Neural progenitor cell (in vitro differentiated cells): Measurements from ENCODE around the gene EME1. TPM values are rescaled to one million over a fixed set of nuclear protein-coding genes. Genes with fewer than 3 reads are reported as not detected.

Experiments
- DNase-seq: peaks from one replicate; pipeline ENCODE4 v3.0.0-alpha.2; 2016; ENCODE audit warnings: low spot score
- H2AFZ ChIP-seq: fragments of 200-600 bp; sonication (generic); replicated peaks from 2 replicates; pipeline ENCODE4 v1.6.1; 2016; ENCODE audit warnings: antibody characterized with exemption
- H3F3A ChIP-seq: fragments of 200-600 bp; sonication (generic); 2 replicates; pipeline ENCODE4 v1.6.1; 2016; ENCODE audit warnings: antibody characterized with exemption, low read depth
- H3K27ac ChIP-seq: fragments of 200-600 bp; sonication (generic); 2 replicates; pipeline ENCODE4 v1.5.1; 2016; ENCODE audit warnings: mild to moderate bottlenecking
- H3K27me3 ChIP-seq: fragments of 200-600 bp; sonication (generic); 2 replicates; pipeline ENCODE4 v1.6.1; 2016; ENCODE audit warnings: mild to moderate bottlenecking, moderate library complexity
- H3K36me3 ChIP-seq: fragments of 200-600 bp; sonication (generic); 2 replicates; pipeline ENCODE4 v1.5.1; 2016
- H3K4me1 ChIP-seq: fragments of 200-600 bp; sonication (generic); 2 replicates; pipeline ENCODE4 v1.6.1; 2016; ENCODE audit warnings: mixed run types
- H3K4me2 ChIP-seq: fragments of 200-600 bp; sonication (generic); 2 replicates; pipeline ENCODE4 v1.6.1; 2016
- H3K4me3 ChIP-seq: fragments of 200-600 bp; sonication (generic); 2 replicates; pipeline ENCODE4 v1.5.1; 2016
- H3K79me2 ChIP-seq: fragments of 200-600 bp; sonication (generic); 2 replicates; pipeline ENCODE4 v1.6.1; 2016; ENCODE audit warnings: low read depth
- H3K9ac ChIP-seq: fragments of 200-600 bp; sonication (generic); 2 replicates; pipeline ENCODE4 v1.6.1; 2016
- H3K9me3 ChIP-seq: fragments of 200-600 bp; sonication (generic); 2 replicates; pipeline ENCODE4 v1.5.1; 2016; ENCODE audit warnings: low read depth
- H4K20me1 ChIP-seq: fragments of 200-600 bp; sonication (generic); 2 replicates; pipeline ENCODE4 v1.6.1; 2016; ENCODE audit warnings: low read depth
- H3K27ac Mint-ChIP-seq: 3 replicates; pipeline ENCODE4 v1.8.0; 2021; ENCODE audit warnings: mixed read lengths
- H3K27me3 Mint-ChIP-seq: 2 replicates; pipeline ENCODE4 v1.8.0; 2022; ENCODE audit warnings: low read depth, mild to moderate bottlenecking, inconsistent platforms, moderate library complexity, mixed read lengths; ENCODE audit not compliant: insufficient read depth
- H3K36me3 Mint-ChIP-seq: 3 replicates; pipeline ENCODE4 v1.8.0; 2021; ENCODE audit warnings: mixed read lengths
- H3K4me1 Mint-ChIP-seq: 3 replicates; pipeline ENCODE4 v1.8.0; 2021; ENCODE audit warnings: mixed read lengths
- H3K4me3 Mint-ChIP-seq: 3 replicates; pipeline ENCODE4 v1.8.0; 2021; ENCODE audit warnings: mild to moderate bottlenecking, moderate library complexity, mixed read lengths
- H3K9me3 Mint-ChIP-seq: 3 replicates; pipeline ENCODE4 v1.8.0; 2020; ENCODE audit warnings: mixed read lengths
- EZH2 ChIP-seq: fragments of 200-600 bp; sonication (generic); IDR thresholded peaks from 2 replicates; pipeline ENCODE4 v1.6.1; 2017; ENCODE audit warnings: antibody characterized with exemption, mild to moderate bottlenecking, moderate library complexity
- EZH2phosphoT487 ChIP-seq: fragments of 200-600 bp; sonication (generic); IDR thresholded peaks from 2 replicates; pipeline ENCODE4 v1.6.1; 2017; ENCODE audit warnings: antibody characterized with exemption
- total RNA-seq: library from RNA; depleted of rRNA; stranded (reverse); fragments of >200 nt; gene quantifications from 2 replicates; pipeline ENCODE4 v1.2.3, GENCODE V29; 2015; ENCODE audit warnings: low replicate concordance
- TF ChIP-seq, protein P1 (sequence below): fragments of 200-600 bp; sonication (generic); IDR thresholded peaks from 2 replicates; pipeline ENCODE4 v1.5.1; 2017; ENCODE audit warnings: antibody characterized with exemption, mild to moderate bottlenecking

The EME1 gene
- total RNA-seq, 1 donor from 2014 or later, result 26.6 TPM

DNA sequence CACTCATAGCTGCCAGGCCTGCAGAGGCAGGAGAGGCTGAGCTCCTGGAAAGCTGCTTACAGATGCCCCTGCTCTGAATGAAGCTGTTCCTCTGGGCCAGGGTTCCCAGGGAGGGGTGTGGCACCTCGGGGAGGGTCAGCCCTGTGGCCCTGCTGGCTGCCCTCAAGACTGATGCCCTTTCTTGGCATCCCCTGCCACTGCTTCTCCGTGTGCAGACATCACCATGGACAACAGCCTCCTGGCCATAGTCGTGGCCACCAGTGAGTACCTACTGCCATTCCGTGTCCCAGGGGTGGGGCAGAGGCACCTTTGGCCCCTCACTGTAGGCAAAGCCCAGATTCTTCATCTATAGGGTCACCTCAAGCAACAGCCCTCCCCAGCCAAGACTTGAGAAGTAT, 9.0 kb upstream of the EME1 start:
- Mint-ChIP-seq H3K36me3 (peaks cover 12% of the 10 kb centered on the region), H3K4me3 (peak overlapping the region; percentile 76), H3K27ac (peak overlapping the region; percentile 81), H3K4me1 (peaks cover 40% of the 10 kb centered on the region), H3K9me3 (no peaks in the 10 kb centered on the region), H3K27me3 (peaks cover 11% of the 10 kb centered on the region)
- no peak overlapping the region for H3K27ac ChIP-seq
- no peak overlapping the region for H3K9ac ChIP-seq
- H3K9me3 ChIP-seq, result no peaks in the 10 kb centered on the region
- no peaks in the 10 kb centered on the region for H3K27me3 ChIP-seq
- peaks cover 31% of the 10 kb centered on the region for H3F3A ChIP-seq
- TF ChIP-seq EZH2phosphoT487, result no peak
- TF ChIP-seq EZH2, result no peak
- TF ChIP-seq, protein P1, sequence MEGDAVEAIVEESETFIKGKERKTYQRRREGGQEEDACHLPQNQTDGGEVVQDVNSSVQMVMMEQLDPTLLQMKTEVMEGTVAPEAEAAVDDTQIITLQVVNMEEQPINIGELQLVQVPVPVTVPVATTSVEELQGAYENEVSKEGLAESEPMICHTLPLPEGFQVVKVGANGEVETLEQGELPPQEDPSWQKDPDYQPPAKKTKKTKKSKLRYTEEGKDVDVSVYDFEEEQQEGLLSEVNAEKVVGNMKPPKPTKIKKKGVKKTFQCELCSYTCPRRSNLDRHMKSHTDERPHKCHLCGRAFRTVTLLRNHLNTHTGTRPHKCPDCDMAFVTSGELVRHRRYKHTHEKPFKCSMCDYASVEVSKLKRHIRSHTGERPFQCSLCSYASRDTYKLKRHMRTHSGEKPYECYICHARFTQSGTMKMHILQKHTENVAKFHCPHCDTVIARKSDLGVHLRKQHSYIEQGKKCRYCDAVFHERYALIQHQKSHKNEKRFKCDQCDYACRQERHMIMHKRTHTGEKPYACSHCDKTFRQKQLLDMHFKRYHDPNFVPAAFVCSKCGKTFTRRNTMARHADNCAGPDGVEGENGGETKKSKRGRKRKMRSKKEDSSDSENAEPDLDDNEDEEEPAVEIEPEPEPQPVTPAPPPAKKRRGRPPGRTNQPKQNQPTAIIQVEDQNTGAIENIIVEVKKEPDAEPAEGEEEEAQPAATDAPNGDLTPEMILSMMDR, result no peak
- no peaks in the 10 kb centered on the region for H3K79me2 ChIP-seq
- no peak for DNase-seq
- H3K4me3 ChIP-seq, result no peak overlapping the region
- peaks cover 52% of the 10 kb centered on the region for H4K20me1 ChIP-seq
- peaks cover 14% of the 10 kb centered on the region for H3K4me1 ChIP-seq
- H2AFZ ChIP-seq, result no peak overlapping the region
- H3K36me3 ChIP-seq, result peaks cover 5% of the 10 kb centered on the region
- H3K4me2 ChIP-seq, result peak overlapping the region; percentile 79

DNA sequence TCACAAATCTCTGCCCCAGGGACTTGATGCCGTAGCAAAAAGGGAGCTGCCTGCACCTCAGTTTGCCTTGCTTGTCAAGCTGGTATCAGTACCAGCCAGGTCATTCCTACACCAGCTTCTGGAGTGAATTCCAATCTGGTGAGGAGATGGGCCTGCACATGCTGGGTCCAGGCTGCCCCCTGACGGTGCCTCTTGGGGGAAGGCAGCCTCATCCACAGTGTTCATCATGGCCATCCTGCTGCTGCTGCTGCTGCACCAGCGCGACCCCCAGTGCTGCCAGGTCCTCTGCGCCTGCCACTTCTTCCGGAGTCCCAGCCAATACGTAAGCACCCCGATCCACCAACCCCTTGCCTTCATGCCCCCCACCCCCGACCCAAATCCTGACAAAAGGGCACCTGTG, 8.3 kb upstream of the EME1 start:
- Histone ChIP-seq H3F3A (peaks cover 31% of the 10 kb centered on the region), H3K27me3 (no peaks in the 10 kb centered on the region), H3K4me3 (no peak overlapping the region), H3K4me2 (no peak overlapping the region), H3K27ac (no peak overlapping the region), H3K79me2 (no peaks in the 10 kb centered on the region), H2AFZ (no peak overlapping the region), H3K36me3 (peaks cover 7% of the 10 kb centered on the region), H3K9me3 (no peaks in the 10 kb centered on the region), H3K4me1 (peaks cover 14% of the 10 kb centered on the region), H4K20me1 (peaks cover 50% of the 10 kb centered on the region), H3K9ac (no peak overlapping the region)
- Mint-ChIP-seq H3K27me3 (peaks cover 11% of the 10 kb centered on the region), H3K36me3 (peaks cover 11% of the 10 kb centered on the region), H3K4me3 (peak overlapping the region; percentile 67), H3K27ac (peak overlapping the region; percentile 81), H3K9me3 (no peaks in the 10 kb centered on the region), H3K4me1 (peaks cover 40% of the 10 kb centered on the region)
- no peak for TF ChIP-seq EZH2
- TF ChIP-seq, protein P1, result peak; percentile 12
- DNase-seq, result peak; percentile 26

DNA sequence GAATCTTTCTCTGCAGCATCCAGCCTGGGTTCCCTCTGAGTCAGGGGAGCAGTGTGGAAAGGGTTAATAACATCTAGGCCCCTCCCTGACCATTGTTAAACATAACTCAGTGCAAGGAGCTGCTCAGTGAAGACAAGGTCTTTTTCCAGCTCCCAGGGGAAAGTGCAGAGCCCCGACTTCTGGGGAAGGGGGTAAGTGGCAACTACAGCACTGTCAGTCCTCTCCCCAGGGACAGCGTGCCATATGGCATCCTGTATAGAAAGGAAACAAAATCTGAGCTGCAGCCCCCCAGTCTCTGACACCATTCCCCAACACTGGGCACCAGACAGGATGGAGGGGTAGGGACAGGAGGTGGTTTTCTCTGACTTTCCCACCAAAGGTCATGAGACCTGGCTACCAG, 7.9 kb upstream of the EME1 start:
- H3K4me1 ChIP-seq, result peaks cover 14% of the 10 kb centered on the region
- Mint-ChIP-seq H3K4me3 (no peak overlapping the region), H3K9me3 (no peaks in the 10 kb centered on the region), H3K27ac (peak overlapping the region; percentile 81), H3K36me3 (peaks cover 15% of the 10 kb centered on the region), H3K27me3 (peaks cover 11% of the 10 kb centered on the region), H3K4me1 (peaks cover 40% of the 10 kb centered on the region)
- peaks cover 50% of the 10 kb centered on the region for H4K20me1 ChIP-seq
- no peak overlapping the region for H3K4me2 ChIP-seq
- TF ChIP-seq, protein P1, result no peak
- TF ChIP-seq EZH2phosphoT487 (no peak), EZH2 (no peak)
- no peak overlapping the region for H3K9ac ChIP-seq
- no peak overlapping the region for H3K4me3 ChIP-seq
- H3K36me3 ChIP-seq, result peaks cover 7% of the 10 kb centered on the region
- H2AFZ ChIP-seq, result no peak overlapping the region
- H3K79me2 ChIP-seq, result no peaks in the 10 kb centered on the region
- no peaks in the 10 kb centered on the region for H3K9me3 ChIP-seq
- peaks cover 31% of the 10 kb centered on the region for H3F3A ChIP-seq
- no peak overlapping the region for H3K27ac ChIP-seq
- no peaks in the 10 kb centered on the region for H3K27me3 ChIP-seq
- DNase-seq, result no peak
